HG03460 (cell line): ENCODE results near the gene B3GALT6.

Experiments
- ATAC-seq: cut with Tn5 transposase; IDR thresholded peaks from one replicate; pipeline ENCODE4 v1.9.1; 2021; ENCODE audit not compliant: unreplicated experiment

Gene B3GALT6

GRCh38 chr1:1215881-1216605, 16.0 kb upstream of the B3GALT6 start:
- ATAC-seq: no peak

GRCh38 chr1:1216770-1217620, 15.0 kb upstream of the B3GALT6 start:
- no peak for ATAC-seq

- no peak for ATAC-seq
Measured at GRCh38 chr1:1217621-1218523, 14.2 kb upstream of the B3GALT6 start.

GRCh38 chr1:1218524-1219200, 13.4 kb upstream of the B3GALT6 start:
- ATAC-seq: no peak

- ATAC-seq: no peak
Measured at GRCh38 chr1:1219341-1219740, 12.7 kb upstream of the B3GALT6 start.

- no peak for ATAC-seq
Measured at GRCh38 chr1:1220197-1220596, 11.8 kb upstream of the B3GALT6 start.

GRCh38 chr1:1221887-1222574, 10.0 kb upstream of the B3GALT6 start:
- ATAC-seq: no peak

- ATAC-seq: no peak
Measured at GRCh38 chr1:1222575-1223225, 9.3 kb upstream of the B3GALT6 start.

- ATAC-seq: no peak
Measured at GRCh38 chr1:1223321-1223720, 8.7 kb upstream of the B3GALT6 start.

- no peak for ATAC-seq
Measured at GRCh38 chr1:1223891-1224290, 8.1 kb upstream of the B3GALT6 start.

- no peak for ATAC-seq
Measured at GRCh38 chr1:1225238-1225845, 6.7 kb upstream of the B3GALT6 start.

- no peak for ATAC-seq
Measured at GRCh38 chr1:1225913-1226312, 6.1 kb upstream of the B3GALT6 start.

GRCh38 chr1:1226566-1227362, 5.3 kb upstream of the B3GALT6 start:
- no peak for ATAC-seq

- no peak for ATAC-seq
Measured at GRCh38 chr1:1227386-1227785, 4.7 kb upstream of the B3GALT6 start.

GRCh38 chr1:1228187-1228586, 3.9 kb upstream of the B3GALT6 start:
- no peak for ATAC-seq

GRCh38 chr1:1228596-1229321, 3.3 kb upstream of the B3GALT6 start:
- ATAC-seq: no peak

- ATAC-seq: no peak
Measured at GRCh38 chr1:1229770-1230169, 2.3 kb upstream of the B3GALT6 start.
